Endometrial microvascular endothelial cells (primary cell): ENCODE measurements around the gene KIR2DL3. TPM values are rescaled to one million over a fixed set of nuclear protein-coding genes. Genes with fewer than 3 reads are reported as not detected.
"Not testable (repeated sequence)": the region's sequence is repeated elsewhere in the genome, so short reads cannot be mapped to it uniquely, and the experiment has no call there.

ENCODE experiments used
- in situ Hi-C: cut with HindIII; loops from 2 replicates; pipeline ENCODE4 v1.10.0; 2017; ENCODE audit warnings: low sequenced_read_pairs, low pct_unique_long_range_greater_than_20kb; ENCODE audit errors: inconsistent ontology term
- total RNA-seq: library from RNA; depleted of rRNA; stranded (reverse); fragments of >200 nt; gene quantifications from one replicate; pipeline ENCODE4 v1.2.3, GENCODE V29; 2015; ENCODE audit errors: inconsistent ontology term

Gene KIR2DL3
- total RNA-seq, result not detected

DNA sequence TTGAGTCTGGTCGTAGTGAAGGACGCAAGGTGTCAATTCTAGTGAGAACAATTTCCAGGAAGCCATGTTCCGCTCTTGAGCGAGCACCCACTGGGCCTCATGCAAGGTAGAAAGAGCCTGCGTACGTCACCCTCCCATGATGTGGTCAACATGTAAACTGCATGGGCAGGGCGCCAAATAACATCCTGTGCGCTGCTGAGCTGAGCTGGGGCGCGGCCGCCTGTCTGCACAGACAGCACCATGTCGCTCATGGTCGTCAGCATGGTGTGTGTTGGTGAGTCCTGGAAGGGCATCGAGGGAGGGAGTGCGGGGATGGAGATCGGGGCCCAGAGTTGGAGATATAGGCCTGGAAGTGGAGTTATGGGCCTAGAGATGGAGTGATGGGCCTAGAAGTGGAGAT, at the start of gene KIR2DL3:
Gene KIR2DL3, plus strand, starts transcription at position 208 of the 400 bp plus-strand sequence. Its CDS starts 33 bp downstream, at position 241.
- in situ Hi-C loops, result not testable (repeated sequence)

DNA sequence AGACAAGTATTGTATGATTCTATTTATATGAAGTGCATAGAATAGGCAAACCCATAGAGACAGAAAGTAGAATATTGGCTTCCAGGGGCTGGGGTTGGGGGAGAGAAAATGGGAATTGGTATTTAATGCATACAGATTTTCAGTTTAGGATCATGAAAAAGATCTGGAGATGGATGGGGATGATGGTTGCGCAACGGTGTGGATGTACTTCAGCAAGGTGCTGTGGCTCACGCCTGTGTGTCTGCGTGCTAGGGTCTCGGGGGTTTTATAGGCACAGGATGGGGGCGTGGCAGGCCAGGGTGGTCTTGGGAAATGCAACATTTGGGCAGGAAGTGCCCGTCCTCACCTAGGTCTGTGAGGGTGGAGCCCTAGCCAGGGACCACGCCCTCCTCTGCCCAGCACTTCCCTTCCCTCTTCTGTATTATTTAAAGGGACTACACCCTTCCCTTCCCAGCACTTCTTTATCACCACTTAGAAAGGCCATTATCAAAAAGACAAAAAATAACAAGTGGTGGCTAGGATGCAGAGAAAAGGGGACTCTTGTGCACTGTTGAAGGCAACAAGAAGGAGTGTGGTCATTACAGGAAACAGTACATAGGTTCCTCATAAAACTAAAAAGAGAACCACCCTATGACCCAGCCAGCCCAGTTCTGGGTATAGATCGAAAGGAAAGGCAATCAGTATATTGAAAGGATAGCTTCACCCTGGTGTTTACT, 46.6 kb upstream of the KIR2DL3 start:
- in situ Hi-C loops, result no loop called here

DNA sequence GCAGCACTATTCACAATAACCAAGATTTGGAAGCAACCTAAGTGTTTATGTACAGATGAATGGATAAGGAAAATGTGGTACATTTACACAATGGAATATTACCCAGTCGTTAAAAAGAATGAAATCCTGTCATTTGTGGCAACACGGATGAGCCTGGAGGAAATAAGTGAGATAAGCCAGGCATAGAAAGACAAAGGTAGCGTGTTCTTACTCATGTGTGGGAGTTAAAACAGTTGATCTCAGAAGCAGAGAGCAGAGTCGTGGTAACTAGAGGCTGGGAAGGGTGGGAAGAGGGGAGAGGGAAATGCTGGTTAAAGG, 46.1 kb upstream of the KIR2DL3 start:
- in situ Hi-C loops, result no loop called here

DNA sequence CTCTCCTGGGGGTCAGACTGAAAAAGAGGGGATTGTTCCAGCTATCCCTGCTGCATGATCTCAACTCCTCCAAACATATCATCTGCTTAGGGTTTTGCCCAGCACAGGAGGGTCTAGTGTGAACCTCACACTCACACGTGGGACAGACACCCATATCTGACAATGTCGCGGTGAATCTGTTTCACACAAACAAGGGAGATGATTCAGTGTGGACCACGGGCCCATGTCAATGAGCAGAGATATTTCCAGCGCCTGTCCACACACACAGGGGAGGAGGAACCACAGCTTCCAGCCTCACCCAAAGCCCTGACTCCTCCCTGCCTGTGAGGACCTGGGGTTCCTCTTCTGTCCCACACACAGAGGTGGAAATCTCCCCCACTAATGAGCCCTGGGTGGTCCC, 43.7 kb upstream of the KIR2DL3 start:
- in situ Hi-C loops, result no loop called here

DNA sequence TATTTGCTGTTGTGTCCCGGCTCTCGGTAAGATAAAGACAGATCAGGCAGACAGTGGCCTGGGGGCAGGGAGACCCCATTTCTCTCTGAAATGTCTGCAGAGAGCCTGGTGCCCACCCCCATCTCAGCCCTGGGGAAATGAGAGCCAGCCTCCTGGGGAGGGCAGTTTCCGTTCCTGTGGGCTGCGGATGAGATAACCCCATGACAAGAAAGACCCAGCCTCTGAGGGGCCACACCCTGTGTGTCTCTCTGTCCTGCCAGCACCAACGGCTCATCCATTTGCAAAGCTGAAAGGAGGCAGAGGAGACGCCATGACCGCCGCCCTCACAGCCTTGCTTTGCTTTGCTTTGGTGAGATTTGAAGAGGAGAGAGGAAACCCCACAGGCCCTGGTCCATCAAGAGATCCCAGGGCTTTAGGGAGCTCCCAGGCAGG, 42.2 kb upstream of the KIR2DL3 start:
- in situ Hi-C loops, result no loop called here

DNA sequence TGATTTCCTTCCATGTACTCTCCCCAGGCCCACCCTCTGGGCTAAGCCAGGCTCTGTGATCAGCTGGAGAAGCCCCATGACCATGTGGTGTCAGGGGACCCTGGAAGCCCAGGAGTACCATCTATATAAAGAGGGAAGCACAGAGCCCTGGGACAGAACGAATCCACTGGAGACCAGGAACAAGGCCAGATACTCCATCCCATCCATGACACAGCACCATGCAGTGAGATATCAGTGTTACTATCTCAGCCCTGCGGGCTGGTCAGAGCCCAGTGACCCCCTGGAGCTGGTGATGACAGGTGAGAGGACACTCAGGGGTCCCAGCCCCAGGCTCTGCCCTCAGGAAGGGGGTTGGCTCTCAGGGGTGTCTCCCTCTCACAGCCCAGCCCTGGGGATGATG, 41.5 kb upstream of the KIR2DL3 start:
- in situ Hi-C loops, result no loop called here

DNA sequence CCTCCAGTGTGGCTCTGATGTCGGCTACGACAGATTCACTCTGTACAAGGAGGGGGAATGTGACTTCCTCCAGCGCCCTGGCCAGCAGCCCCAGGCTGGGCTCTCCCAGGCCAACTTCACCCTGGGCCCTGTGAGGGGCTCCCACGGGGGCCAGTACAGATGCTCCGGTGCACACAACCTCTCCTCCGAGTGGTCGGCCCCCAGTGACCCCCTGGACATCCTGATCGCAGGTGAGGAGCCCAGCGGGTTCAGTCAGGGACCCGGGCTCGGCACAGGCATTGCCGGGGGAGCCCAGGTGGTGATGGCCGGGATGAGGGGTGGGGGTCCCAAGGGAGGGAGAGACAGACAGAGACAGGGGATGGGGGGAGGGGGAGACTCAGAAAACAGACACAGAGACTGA, 40.6 kb upstream of the KIR2DL3 start:
- in situ Hi-C loops, result not testable (repeated sequence)

DNA sequence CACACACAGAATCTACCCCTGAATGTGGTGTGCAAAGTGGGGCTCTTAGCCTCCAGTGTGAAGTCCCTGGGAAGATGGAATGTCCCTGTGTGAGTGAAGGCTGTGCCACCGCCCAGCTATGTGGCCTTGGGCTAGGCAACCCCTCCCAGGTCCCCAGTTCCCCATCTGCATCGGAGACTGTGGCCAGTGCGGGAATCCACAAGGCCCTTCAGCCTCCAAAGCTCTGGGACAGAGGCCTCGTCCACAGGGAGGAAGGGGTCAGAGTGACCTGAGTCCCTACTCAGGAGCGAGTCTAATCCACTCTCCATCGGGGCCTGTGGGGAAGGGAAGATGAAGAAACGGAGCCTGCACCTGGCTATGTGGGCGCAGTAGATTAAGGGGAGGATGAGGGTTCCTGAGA, 33.4 kb upstream of the KIR2DL3 start:
- in situ Hi-C loops, result no loop called here

DNA sequence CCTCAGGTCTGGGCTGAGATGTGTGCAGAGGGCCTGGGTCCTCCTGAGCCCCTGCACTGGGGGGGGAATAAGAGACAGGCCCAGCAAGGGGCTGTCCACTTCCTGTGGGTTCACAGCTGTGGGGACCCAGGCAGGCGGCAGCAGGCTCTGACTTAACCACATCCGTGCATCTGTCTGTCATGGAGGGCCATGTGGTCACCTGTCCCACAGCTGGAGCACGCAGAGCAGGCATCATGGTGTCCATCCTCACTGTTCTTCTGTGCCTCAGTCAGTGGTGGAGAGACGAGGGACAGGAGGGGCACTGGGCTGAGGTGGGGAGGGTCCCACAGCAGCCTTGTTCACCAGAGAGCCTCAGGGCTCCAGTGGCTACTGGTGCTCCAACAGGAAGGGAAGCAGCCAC, 30.4 kb upstream of the KIR2DL3 start:
- in situ Hi-C loops, result no loop called here

DNA sequence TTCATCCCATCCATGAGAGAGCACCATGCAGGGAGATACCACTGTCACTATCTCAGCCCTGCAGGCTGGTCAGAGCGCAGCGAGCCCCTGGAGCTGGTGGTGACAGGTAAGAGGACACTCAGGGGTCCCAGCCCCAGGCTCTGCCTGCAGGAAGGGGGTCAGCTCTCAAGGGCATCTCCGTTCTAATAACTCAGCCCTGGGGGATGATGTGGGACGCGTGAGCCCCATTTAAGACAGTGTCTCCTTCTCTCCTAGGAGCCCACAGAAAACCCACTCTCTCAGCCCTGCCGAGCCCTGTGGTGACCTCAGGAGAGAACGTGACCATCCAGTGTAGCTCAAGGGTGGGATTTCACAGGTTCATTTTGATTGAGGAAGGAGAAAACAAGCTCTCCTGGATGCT, 29.5 kb upstream of the KIR2DL3 start:
- in situ Hi-C loops, result no loop called here

DNA sequence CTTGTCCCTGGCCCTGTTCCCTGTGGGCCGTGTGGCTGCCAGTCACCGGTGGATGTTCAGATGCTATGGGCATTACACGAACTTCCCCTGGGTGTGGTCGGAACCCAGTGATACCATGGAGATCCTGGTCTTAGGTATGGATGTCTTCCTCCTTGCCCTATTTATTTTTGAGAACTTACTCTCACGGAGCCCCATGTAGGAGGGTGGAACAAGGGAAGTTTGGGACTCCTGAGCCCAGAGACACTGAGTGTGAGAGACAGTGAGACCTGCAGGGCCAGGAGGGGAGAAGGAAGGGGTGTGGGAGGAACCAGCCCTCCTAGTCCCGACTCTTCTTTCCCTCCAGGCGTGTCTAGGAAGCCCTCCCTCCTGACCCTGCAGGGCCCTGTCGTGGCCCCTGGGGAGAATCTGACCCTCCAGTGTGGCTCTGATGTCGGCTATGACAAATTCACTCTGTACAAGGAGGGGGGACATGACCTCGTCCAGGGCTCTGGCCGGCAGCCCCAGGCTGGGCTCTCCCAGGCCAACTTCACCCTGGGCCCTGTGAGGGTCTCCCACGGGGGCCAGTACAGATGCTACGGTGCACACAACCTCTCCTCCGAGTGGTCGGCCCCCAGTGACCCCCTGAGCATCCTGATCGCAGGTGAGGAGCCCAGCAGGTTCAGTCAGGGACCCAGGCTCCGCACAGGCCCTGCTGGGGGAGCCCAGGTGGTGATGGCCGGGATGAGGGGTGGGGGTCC, 28.9 kb upstream of the KIR2DL3 start:
- in situ Hi-C loops, result no loop called here

DNA sequence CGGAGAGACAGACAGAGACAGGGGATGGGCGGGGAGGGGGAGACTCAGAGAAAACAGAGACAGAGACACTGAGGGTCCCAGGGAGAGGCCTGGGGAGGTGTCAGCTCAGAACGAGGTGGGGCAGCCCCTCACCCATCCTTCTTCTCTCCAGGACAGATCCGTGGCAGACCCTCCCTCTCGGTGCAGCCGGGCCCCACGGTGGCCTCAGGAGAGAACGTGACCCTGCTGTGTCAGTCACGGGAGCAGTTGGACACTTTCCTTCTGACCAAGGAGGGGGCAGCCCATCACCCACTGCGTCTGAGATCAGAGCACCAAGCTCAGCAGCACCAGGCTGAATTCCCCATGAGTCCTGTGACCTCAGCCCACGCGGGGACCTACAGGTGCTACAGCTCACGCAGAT, 28.4 kb upstream of the KIR2DL3 start:
- in situ Hi-C loops, result not testable (repeated sequence)

DNA sequence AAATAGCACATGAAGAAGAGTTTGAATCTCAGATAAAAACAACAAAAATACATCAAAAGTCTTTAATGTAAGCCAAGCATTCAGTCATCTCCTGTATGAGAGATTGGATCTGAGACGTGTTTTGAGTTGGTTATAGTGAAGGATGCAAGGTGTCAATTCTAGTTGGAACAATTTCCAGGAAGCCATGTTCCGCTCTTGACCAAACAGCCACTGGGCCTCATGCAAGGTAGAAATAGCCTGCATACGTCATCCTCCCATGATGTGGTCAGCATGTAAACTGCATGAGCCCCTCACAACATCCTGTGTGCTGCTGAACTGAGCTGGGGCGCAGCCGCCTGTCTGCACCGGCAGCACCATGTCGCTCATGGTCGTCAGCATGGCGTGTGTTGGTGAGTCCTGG, 14.2 kb upstream of the KIR2DL3 start, which contains the start of gene KIR3DL3:
Gene KIR3DL3, plus strand, starts transcription at position 301 of the 400 bp plus-strand sequence. Its CDS starts 55 bp downstream, at position 356.
- in situ Hi-C loops, result no loop called here

DNA sequence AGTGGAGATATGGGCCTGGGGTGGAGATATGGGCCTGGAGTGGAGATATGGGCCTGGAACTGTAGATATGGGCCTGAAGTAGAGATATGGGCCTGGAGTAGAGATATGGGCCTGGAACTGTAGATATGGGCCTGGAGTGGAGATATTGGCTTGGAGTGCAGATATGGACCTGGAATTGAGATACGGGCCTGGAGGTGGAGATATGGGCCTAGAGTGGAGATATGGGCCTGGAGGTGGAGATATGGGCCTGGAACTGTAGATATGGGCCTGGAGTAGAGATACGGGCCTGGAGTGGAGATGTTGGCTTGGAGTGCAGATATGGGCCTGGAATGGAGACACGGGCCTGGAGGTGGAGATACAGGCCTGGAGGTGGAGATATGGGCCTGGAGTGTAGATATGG, 13.7 kb upstream of the KIR2DL3 start:
- in situ Hi-C loops, result no loop called here

DNA sequence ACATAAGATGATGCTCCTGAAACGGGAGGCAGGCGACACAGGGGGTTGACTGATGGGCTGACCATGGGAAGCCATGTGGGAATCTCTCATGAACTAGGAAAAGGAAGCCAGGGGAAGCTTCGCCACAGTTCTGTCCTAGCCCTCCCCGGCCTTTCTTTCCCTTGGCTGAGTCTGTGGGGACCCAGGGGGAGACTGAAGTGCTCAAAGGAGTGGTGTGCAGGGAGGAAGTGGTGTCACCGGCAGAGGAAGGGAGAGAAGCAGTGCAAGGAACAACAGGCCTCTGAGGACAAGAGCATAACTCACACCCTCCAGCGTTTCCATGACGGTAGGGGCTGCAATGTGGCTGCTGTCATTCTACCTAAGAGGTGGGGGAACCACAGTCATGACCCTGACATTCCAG, 13.0 kb upstream of the KIR2DL3 start:
- in situ Hi-C loops, result no loop called here

DNA sequence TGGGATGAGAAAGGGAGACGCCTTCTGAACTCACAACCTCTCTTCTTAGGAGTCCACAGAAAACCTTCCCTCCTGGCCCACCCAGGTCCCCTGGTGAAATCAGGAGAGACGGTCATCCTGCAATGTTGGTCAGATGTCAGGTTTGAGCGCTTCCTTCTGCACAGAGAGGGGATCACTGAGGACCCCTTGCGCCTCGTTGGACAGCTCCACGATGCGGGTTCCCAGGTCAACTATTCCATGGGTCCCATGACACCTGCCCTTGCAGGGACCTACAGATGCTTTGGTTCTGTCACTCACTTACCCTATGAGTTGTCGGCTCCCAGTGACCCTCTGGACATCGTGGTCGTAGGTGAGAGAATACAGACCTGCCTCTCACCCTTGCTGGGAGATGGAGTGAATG, 10.8 kb upstream of the KIR2DL3 start:
- in situ Hi-C loops, result no loop called here

DNA sequence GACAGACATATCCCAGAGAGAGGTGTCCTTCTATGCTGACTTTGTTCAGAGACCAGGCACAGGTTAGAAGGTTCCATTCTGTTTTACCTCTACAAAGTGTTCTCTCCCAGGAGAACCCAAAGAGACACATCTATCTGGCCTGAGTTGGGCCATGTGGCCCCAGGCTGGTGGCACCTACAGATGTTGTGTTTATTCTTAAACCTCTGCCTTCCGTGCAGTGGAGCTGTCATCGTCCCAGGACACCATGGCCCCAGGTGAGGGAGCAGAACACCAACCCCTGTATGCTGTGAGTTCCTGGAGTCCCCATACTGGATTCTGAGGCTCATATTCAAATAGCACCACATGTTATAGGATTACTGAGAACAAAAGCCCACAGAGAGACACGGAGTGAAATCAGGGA, 10.1 kb upstream of the KIR2DL3 start:
- in situ Hi-C loops, result no loop called here

DNA sequence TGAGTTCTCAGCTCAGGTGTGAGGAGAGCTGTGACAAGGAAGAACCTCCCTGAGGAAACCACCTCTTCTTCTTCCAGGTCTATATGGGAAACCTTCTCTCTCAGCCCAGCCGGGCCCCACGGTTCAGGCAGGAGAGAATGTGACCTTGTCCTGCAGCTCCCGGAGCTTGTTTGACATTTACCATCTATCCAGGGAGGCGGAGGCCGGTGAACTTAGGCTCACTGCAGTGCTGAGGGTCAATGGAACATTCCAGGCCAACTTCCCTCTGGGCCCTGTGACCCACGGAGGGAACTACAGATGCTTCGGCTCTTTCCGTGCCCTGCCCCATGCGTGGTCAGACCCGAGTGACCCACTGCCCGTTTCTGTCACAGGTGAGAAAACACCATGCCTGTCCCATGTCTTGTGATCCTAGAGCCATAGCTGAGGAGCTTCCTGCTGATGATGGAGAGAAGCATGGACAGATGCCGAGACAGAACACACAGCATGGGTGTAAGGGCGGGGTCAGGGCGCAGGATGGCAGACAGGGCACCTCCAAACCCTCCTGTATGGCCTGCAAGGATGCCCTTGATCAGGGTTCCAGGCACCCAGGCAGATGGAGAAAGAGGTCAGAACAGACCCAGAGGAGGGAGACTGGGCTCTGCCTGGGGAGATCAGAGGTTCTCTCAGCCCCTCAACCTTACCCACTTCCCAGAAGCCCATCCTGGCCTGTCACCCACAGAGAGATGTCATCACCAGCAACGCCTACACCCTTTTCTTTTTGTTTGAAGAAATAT, 8.7 kb upstream of the KIR2DL3 start:
- in situ Hi-C loops, result no loop called here

DNA sequence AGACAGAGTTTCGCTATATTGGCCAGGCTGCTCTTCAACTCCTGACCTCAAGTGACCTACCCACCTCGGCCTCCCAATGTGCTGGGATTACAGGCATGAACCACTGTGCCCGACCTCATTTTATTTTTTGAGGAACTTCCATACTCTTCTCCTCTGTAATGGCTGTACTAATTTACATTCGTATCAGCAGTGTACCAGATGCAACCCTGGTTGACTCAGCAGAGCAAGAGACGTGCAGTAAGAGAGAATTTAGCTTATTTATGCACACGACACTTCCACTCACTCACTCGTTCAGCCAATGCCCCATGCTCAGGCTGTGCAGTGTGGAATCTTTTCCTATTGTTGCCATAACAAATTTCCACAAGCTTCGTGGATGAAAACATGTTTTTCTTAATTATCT, 7.1 kb upstream of the KIR2DL3 start:
- in situ Hi-C loops, result no loop called here

DNA sequence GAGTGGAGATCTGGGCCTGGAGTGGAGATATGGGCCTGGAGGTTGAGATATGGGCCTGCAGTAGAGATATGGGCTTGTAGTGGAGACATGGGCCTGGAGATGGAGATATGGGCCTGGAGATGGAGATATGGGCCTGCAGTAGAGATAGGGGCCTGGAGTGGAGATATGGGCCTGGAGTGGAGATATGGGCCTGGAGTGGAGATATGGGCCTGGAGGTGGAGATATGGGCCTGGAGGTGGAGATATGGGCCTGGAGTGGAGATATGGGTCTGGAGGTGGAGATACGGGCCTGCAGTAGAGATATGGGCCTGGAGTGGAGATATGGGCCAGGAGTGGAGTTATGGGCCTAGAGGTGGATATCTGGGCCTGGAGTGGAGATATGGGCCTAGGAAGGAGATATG, 402 bp downstream of the KIR2DL3 start:
- in situ Hi-C loops, result no loop called here
